Coronary artery (tissue), 2 donors: Measurements from ENCODE around the gene LMTK3.

Source experiments
- DNase-seq: peaks from one replicate; pipeline ENCODE4 v3.0.0-alpha.2; 2017; ENCODE audit warnings: low spot score
- H3K27ac ChIP-seq, 2 donors: fragments of 200-600 bp; sonication (generic); one replicate each; pipeline ENCODE4 v1.5.1; 2016 to 2019
- H3K4me3 ChIP-seq: fragments of 200-600 bp; sonication (generic); 2 replicates; pipeline ENCODE4 v1.5.1; 2016; ENCODE audit warnings: mild to moderate bottlenecking, moderate library complexity
- CTCF ChIP-seq: fragments of 200-600 bp; sonication (generic); IDR thresholded peaks from one replicate; pipeline ENCODE4 v1.5.1; 2019; ENCODE audit warnings: antibody characterized with exemption

Gene LMTK3

GRCh38 chr19:48537541-48537940, 25.9 kb upstream of the LMTK3 start:
- Histone ChIP-seq H3K27ac (no peak overlapping the region), H3K4me3 (no peak overlapping the region)
- no peak for TF ChIP-seq CTCF
- DNase-seq: no peak

- no peak for TF ChIP-seq CTCF
- Histone ChIP-seq H3K4me3 (no peak overlapping the region), H3K27ac (no peak overlapping the region)
- no peak for DNase-seq
These were observed 22.1 kb upstream of the LMTK3 start for GRCh38 chr19:48533770-48534169.

- no peak for TF ChIP-seq CTCF
- Histone ChIP-seq H3K27ac (no peak overlapping the region), H3K4me3 (no peak overlapping the region)
- DNase-seq: no peak
These were observed 19.1 kb upstream of the LMTK3 start for GRCh38 chr19:48530770-48531169.

GRCh38 chr19:48530066-48530720, 18.6 kb upstream of the LMTK3 start:
- no peak overlapping the region for H3K4me3 ChIP-seq
- no peak for DNase-seq
- no peak overlapping the region for H3K27ac ChIP-seq
- TF ChIP-seq CTCF: no peak

GRCh38 chr19:48529156-48529555, 17.5 kb upstream of the LMTK3 start:
- no peak for TF ChIP-seq CTCF
- DNase-seq: no peak
- Histone ChIP-seq H3K4me3 (no peak overlapping the region), H3K27ac (no peak overlapping the region)

GRCh38 chr19:48524732-48525131, 13.1 kb upstream of the LMTK3 start:
- DNase-seq: no peak
- no peak for TF ChIP-seq CTCF
- Histone ChIP-seq H3K27ac (no peak overlapping the region), H3K4me3 (no peak overlapping the region)

- no peak overlapping the region for H3K27ac ChIP-seq
- TF ChIP-seq CTCF: no peak
- no peak for DNase-seq
- no peak overlapping the region for H3K4me3 ChIP-seq
These were observed 12.6 kb upstream of the LMTK3 start for GRCh38 chr19:48524221-48524620.
